IPS DF 4.7 (cell line): ENCODE results near the gene ADAMTS3.
A peak's percentile ranks its signal among the peaks of the same experiment; 100 is the strongest.
"Not testable (repeated sequence)": the region's sequence is repeated elsewhere in the genome, so short reads cannot be mapped to it uniquely, and the experiment has no call there.

Experiments
- DNase-seq: peaks from one replicate; pipeline ENCODE4 v3.0.0-alpha.2; 2013; ENCODE audit warnings: low spot score; ENCODE audit errors: extremely low read depth

Gene ADAMTS3

DNA sequence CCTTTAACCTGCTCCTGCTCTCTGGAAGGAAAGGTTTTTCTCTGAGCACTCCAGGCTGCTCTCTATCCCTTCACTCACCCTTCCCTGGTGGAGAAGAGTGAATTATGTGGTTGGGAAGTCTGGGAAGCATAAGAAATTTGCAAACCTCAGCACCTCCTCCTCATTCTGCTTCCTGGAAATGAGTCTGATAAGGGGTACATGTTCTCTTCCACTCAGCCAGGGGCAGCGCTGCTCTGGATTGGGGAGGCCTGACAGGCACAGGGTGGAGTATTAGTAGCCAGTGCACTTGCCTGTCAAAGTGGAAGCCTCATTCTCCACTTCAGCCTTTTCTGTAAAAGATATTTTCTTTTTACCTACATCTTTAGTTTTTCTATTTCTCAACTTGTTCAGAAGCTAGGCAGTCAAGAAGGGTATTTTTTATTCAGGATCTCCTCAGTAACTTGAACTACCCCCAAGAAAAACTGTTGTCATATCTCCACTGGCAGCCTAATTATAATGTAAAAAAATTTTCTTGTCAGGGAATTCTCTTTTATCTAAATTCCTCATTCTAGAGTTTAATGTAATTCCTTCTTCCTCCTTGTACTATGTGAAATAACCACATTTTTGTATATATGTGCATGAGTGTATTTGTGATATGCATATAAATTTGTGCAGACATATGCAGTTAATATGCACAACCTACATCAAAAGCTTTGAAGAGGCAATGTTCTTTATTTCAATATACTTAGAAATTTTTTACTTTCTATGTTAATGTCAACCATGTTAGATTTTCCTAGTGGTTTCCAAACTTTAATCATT lies 15.3 kb downstream of the ADAMTS3 start:
- no peak for DNase-seq

DNA sequence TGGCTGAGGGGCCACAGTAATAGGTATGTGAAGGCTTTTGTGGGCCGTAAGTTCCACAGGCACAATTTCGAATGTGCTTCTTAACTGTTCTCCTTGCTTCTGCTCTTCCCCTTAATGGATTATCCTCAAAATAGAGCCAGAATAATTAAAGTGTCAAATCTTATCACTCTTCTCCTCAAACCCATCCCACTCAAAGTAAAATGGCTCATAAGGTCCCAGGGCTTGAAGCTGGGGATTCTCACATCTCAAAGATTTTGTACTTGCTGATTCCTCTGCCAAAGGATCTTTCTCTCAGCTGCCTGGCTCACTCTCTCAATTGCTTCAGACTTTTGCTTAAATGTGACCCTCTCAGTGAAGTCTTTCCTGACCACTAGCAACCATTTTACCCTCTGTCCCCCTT lies 16.6 kb downstream of the ADAMTS3 start:
- DNase-seq = no peak

DNA sequence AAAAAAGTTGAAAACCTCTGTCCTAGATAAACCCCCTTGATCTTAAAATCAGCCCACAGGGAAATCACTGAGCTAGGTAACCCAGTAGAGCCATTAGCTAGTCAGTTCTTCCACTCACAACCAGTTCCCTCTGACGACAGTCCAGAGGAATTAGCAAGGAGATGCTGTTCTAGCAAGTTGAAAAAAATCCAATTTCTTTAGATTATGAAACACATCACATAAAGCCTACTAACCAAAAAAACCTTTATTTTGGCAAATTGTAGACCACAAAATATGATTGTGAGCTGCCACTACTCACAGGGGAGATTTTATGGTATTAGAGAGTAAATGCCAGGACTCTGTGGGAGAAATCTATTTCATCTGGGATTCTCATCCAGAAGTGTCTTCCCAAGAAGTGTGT lies 22.6 kb downstream of the ADAMTS3 start:
- DNase-seq = no peak

DNA sequence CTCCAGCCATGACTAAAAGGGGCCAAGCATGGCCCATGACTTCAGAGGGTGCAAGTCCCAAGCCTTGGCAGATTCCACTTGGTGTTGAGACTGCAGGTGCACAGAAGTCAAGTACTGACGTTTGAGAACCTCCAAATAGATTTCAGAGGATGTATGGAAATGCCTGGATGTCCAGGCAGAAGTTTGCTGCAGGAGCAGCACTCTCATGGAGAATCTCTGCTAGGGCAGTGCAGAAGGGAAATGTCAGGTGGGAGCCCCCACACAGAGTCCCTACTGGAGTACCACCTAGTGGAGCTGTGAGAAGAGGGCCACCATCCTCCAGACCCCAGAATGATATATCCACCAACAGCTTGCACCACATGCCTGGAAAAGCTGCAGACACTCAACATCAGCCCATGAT lies 28.3 kb downstream of the ADAMTS3 start:
- not testable (repeated sequence) for DNase-seq

DNA sequence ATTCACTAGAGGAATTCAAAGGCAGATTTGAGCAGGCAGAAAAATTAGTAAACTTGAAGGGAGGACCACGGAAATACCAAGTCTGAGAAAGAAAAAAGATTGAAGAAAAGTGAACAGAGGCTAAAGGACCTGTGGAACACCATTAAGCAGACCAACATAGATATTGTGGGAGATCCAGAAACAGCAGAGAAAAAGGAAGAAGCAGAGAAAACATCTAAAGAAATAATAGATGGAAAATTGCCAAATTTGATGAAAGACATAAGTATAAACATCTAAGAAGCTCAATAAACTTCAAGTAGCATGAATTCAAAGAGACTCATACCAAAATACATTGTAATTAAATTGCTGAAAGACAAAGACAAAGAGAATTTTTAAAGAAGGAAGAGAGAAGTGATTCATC lies 31.0 kb downstream of the ADAMTS3 start:
- DNase-seq = no peak

- no peak for DNase-seq
Observed at GRCh38 chr4:72536443-72536842, 32.6 kb downstream of the ADAMTS3 start.

DNA sequence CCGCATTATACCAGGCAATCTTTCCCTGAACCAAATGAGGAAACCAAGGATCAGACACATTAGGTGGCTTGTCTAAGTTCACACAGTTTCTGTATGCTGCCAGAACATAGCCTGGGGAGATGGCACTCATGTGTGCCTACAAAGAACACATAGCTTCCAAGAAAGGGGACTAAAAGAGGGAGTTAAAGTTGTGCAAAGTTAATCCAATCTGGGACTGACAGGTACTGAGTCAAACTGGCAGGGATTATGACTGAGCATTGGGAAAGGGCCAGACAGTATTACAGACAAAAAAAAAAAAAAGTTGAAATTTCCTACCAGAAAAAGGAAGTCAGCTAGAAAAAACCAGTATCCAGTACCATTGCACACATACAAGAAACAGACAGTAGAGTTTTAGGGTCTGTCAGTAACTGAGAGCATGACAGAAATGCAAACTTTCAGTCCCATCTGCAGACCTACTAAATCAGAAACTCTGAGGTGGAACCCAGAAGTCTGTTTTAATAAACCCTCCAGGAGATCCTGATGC lies 37.2 kb downstream of the ADAMTS3 start:
- DNase-seq = no peak

GRCh38 chr4:72531322-72531721 lies 37.7 kb downstream of the ADAMTS3 start:
- DNase-seq = no peak

DNA sequence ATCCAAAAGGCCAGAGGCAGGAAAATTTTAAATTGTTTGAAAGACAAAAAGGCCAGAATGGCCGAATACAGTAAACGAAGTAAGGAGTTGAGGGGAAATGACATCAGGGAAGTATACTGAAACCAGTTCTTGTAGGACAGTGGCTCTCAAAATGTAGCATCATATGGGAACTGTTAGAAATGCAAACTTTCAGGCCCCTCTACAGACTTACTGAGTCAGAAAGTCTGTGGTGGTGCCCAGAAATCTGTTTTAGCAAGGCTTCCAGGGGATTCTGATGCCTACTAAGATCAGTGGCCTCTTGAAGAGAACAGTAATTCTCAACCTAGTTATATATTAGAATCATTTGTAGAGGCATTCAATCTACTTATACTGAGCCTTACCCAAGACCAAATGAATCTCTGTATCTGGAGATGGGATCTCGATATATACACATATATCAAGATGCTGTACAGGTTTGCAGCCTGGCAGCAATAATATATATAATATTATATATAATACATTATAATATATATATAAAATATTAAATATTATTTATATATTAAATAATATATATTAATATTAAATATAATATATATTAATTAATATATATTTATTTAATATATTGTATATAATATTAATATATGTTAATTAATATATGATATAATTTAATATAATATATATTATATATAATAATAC lies 39.7 kb downstream of the ADAMTS3 start:
- no peak for DNase-seq

DNA sequence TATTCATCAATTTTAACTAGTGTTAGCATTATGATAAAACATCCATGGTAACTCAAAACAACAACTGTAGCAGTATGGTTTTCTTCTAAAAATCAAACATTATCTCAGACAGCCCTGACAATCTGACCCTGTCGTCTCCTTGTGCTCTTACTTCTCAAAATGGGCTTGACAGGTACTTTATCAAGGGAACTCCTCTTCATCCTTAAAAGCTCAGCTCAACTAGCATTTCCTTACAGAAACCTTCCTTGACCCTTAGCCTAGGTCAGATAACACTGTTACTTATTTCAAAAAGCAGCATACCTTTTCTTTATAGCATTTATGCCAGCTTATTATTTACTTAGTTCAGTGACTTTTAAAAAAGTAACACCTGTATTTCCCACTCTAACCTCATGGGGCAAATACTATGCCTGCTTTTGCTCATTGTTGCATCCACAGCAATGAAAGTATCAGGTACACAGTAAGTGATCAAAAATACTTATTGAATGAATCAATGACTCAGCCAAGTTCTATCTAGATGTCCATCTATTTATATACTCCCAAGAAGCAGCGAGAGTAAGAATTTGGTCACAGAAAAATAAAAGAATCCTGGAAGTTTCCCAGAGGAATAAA lies 41.9 kb downstream of the ADAMTS3 start:
- no peak for DNase-seq

GRCh38 chr4:72525938-72526337 lies 43.1 kb downstream of the ADAMTS3 start:
- DNase-seq = no peak

- no peak for DNase-seq
Observed at GRCh38 chr4:72522440-72522839, 46.6 kb downstream of the ADAMTS3 start.

GRCh38 chr4:72513227-72513626 lies 55.8 kb downstream of the ADAMTS3 start:
- DNase-seq = no peak

GRCh38 chr4:72507860-72508419 lies 61.1 kb downstream of the ADAMTS3 start:
- no peak for DNase-seq

GRCh38 chr4:72507167-72507566 lies 61.9 kb downstream of the ADAMTS3 start:
- DNase-seq = no peak

DNA sequence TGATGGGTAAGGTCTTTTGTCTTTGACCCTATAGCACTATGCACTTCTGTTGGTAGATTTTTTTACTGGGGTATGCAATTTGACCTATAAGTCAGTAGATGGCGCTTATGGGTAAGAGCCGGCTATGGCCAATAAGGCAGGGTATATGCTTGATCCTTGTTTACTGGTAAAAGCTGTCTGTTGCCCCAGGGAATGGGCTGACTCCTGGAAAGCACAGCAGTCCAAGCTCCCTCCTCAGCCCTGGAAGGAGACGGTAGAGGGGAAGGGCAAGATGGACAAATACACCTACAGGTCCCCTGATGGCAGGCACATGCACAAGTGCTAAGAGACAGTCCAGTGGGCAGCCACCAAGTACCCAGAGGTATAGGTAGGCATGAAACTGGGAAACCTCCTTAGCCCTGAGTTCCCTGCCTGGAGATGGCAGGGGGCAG lies 63.7 kb downstream of the ADAMTS3 start:
- peak; percentile 44 for DNase-seq

DNA sequence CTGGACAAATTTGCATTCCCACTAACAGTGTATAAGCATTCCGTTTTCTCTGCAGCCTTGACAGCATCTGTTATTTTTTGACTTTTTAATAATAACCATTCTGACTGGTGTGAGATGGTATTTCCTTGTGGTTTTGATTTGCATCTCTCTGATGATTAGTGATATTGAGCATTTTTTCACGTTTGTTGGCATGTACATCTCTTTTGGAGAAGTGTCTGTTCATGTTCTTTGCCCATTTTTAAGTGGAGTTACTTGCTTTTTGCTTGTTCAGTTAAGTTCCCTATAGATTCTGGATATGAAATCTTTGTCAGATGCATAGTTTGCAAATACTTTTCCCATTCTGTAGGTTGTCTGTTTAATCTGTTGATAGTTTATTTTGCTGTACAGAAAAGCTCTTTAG lies 68.8 kb downstream of the ADAMTS3 start:
- no peak for DNase-seq

DNA sequence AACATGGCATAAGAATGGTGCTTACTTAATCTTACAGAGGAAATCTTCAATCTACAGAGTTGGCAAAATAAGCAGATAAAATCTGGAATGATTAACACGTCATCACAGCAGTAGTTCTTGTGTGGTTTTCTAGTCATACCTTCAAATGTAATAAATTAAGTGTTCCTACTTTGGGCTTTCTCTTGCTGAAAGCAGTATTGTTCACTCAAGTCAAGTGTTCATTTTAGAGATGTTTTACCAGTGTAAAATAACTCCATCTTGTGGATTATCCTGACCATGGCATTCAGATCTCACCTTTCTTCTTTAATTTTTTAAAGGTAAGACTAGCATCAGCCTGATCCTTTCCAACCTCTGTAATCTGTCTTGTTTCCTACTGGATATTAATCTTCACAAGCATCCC lies 72.9 kb downstream of the ADAMTS3 start:
- no peak for DNase-seq

- DNase-seq = no peak
Observed at GRCh38 chr4:72494156-72494555, 74.9 kb downstream of the ADAMTS3 start.

- DNase-seq = no peak
Observed at GRCh38 chr4:72489267-72489666, 79.8 kb downstream of the ADAMTS3 start.

GRCh38 chr4:72486991-72487390 lies 82.0 kb downstream of the ADAMTS3 start:
- DNase-seq = no peak

GRCh38 chr4:72484981-72485380 lies 84.0 kb downstream of the ADAMTS3 start:
- DNase-seq = no peak
